ENCODE measurements around the gene SLC10A7.

- no peak for TF ChIP-seq CTCF (IDR thresholded peaks at IDR 0.05)
- TF ChIP-seq POLR2A (IDR thresholded peaks at IDR 0.05), result peak; percentile 70 to 76
Observed at GRCh38 chr4:146522098-146522868, 543 bp upstream of the SLC10A7 start.

All from uterus (tissue), 2 donors.